B cell (primary cell): Measurements from ENCODE around the gene NR3C2.

Experiments
- CTCF ChIP-seq: fragments of 200-600 bp; IDR thresholded peaks from one replicate; pipeline ENCODE4 v1.8.0; 2022; ENCODE audit warnings: antibody characterized with exemption, mild to moderate bottlenecking
- EZH2 ChIP-seq: IDR thresholded peaks from 2 replicates; pipeline ENCODE4 v1.6.1; 2012; ENCODE audit warnings: borderline replicate concordance, low read depth, mild to moderate bottlenecking, moderate library complexity, low read length; ENCODE audit not compliant: insufficient read depth, poor library complexity, severe bottlenecking

- no peak for TF ChIP-seq CTCF
- no peak for TF ChIP-seq EZH2
Observed at GRCh38 chr4:148141501-148141900, 300.7 kb downstream of the NR3C2 start.
